Sciatic nerve (tissue), 2 donors: Measurements from ENCODE around the gene TLN1. TPM values are rescaled to one million over a fixed set of nuclear protein-coding genes. Genes with fewer than 3 reads are reported as not detected.

Source experiments
- ATAC-seq: fragments of 200-7000 bp; cut with Tn5 transposase; one replicate; pipeline ENCODE4 v1.9.1; 2020; ENCODE audit warnings: mild to moderate bottlenecking, moderate library complexity
- DNase-seq: peaks from one replicate; pipeline ENCODE4 v3.0.0-alpha.2; 2020; ENCODE audit warnings: low spot score
- intact Hi-C: fragments of 100-400 bp; cut with DNase I; formaldehyde crosslinking; loops from one replicate; pipeline ENCODE4 v1.14.2; 2022
- total RNA-seq: library from RNA; stranded (reverse); fragmentation: NEBNext Ultra II Directional; extraction: Animal tissue kit (Norgen Biotek cat#: 25700); gene quantifications from one replicate; pipeline ENCODE4 v1.2.1, GENCODE V29; 2021
- donor health status: DM: no; HTN: no; CAD: no.
- donor health status: DM: no; HTN: no; CAD: no.

The TLN1 gene
- 411 TPM for total RNA-seq

- peak; percentile 95 for ATAC-seq
- peak; percentile 98 for DNase-seq
- intact Hi-C loops, result no loop called here
Measured at GRCh38 chr9:35732185-35732799, at the start of gene TLN1, which contains the start of gene CREB3. Gene TLN1, minus strand, starts transcription at chr9:35732195. Its CDS starts 6,501 bp downstream, at chr9:35725694. Gene CREB3, plus strand, starts transcription at chr9:35732666. Its CDS starts 107 bp downstream, at chr9:35732773.

GRCh38 chr9:35781066-35781465 is 49.1 kb upstream of the TLN1 start:
- DNase-seq, result no peak
- intact Hi-C loops, result no loop called here
- ATAC-seq, result no peak

GRCh38 chr9:35778496-35778895 is 46.5 kb upstream of the TLN1 start:
- ATAC-seq (no peak), DNase-seq (no peak)
- intact Hi-C loops, result no loop called here

GRCh38 chr9:35776018-35776417 is 44.0 kb upstream of the TLN1 start:
- ATAC-seq (no peak), DNase-seq (no peak)
- intact Hi-C loops, result no loop called here

- intact Hi-C loops, result no loop called here
- DNase-seq (no peak), ATAC-seq (peak; percentile 64)
Measured at GRCh38 chr9:35774907-35775635, 43.1 kb upstream of the TLN1 start.

GRCh38 chr9:35771943-35772342 is 39.9 kb upstream of the TLN1 start:
- ATAC-seq (peak; percentile 11), DNase-seq (no peak)
- intact Hi-C loops, result no loop called here

- ATAC-seq (peak; percentile 67), DNase-seq (no peak)
- intact Hi-C loops, result no loop called here
Measured at GRCh38 chr9:35771534-35771933, 39.5 kb upstream of the TLN1 start.

GRCh38 chr9:35771075-35771433 is 39.1 kb upstream of the TLN1 start:
- intact Hi-C loops, result no loop called here
- ATAC-seq, result peak; percentile 88
- no peak for DNase-seq

GRCh38 chr9:35769763-35770162 is 37.8 kb upstream of the TLN1 start:
- intact Hi-C loops, result no loop called here
- ATAC-seq (no peak), DNase-seq (no peak)

- intact Hi-C loops, result no loop called here
- no peak for ATAC-seq
- DNase-seq, result no peak
Measured at GRCh38 chr9:35767458-35767857, 35.5 kb upstream of the TLN1 start.

- intact Hi-C loops, result no loop called here
- ATAC-seq (no peak), DNase-seq (no peak)
Measured at GRCh38 chr9:35766997-35767396, 35.0 kb upstream of the TLN1 start.

GRCh38 chr9:35763803-35764202 is 31.8 kb upstream of the TLN1 start:
- ATAC-seq (no peak), DNase-seq (no peak)
- intact Hi-C loops, result no loop called here

GRCh38 chr9:35763181-35763580 is 31.2 kb upstream of the TLN1 start:
- intact Hi-C loops, result no loop called here
- ATAC-seq, result no peak
- no peak for DNase-seq

GRCh38 chr9:35760651-35761050 is 28.7 kb upstream of the TLN1 start:
- intact Hi-C loops, result no loop called here
- no peak for DNase-seq
- ATAC-seq, result no peak

- intact Hi-C loops, result no loop called here
- no peak for ATAC-seq
- no peak for DNase-seq
Measured at GRCh38 chr9:35759795-35760194, 27.8 kb upstream of the TLN1 start.

GRCh38 chr9:35758475-35759050 is 26.6 kb upstream of the TLN1 start:
- peak; percentile 51 for ATAC-seq
- intact Hi-C loops, result no loop called here
- no peak for DNase-seq

GRCh38 chr9:35757892-35758275 is 25.9 kb upstream of the TLN1 start:
- no peak for DNase-seq
- intact Hi-C loops, result no loop called here
- ATAC-seq, result peak; percentile 37

GRCh38 chr9:35757226-35757891 is 25.4 kb upstream of the TLN1 start:
- DNase-seq (peak; percentile 71), ATAC-seq (peak; percentile 79)
- intact Hi-C loops, result no loop called here

GRCh38 chr9:35756275-35757225 is 24.6 kb upstream of the TLN1 start:
- peak; percentile 59 for ATAC-seq
- intact Hi-C loops, result no loop called here
- peak; percentile 80 for DNase-seq
